ENCODE data around the gene PODXL2.
"Not testable (repeated sequence)": the region's sequence is repeated elsewhere in the genome, so short reads cannot be mapped to it uniquely, and the experiment has no call there.

Gene PODXL2

DNA sequence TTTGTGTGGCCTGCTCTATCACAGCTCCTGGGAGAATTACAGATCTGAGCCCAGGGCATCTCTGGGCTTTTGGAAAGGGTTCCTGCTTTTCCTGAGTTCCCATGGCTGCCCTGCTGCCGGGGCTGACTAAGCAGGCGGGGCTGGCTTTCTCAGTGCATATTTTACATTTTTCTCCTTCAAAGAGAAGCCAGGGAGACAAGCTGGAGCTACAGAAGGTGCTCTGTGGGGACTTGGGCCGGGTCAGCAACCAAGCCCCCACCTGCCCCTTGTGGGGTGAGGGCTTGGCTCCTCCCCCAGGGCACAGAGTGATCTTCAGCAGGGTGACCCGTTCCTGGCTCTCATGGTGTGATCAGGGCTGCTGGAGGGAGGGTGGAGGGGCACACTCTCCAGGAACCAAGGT lies 61.1 kb downstream of the PODXL2 start:
- no peak for DNase-seq (ENCODE audit: low spot score)

DNA sequence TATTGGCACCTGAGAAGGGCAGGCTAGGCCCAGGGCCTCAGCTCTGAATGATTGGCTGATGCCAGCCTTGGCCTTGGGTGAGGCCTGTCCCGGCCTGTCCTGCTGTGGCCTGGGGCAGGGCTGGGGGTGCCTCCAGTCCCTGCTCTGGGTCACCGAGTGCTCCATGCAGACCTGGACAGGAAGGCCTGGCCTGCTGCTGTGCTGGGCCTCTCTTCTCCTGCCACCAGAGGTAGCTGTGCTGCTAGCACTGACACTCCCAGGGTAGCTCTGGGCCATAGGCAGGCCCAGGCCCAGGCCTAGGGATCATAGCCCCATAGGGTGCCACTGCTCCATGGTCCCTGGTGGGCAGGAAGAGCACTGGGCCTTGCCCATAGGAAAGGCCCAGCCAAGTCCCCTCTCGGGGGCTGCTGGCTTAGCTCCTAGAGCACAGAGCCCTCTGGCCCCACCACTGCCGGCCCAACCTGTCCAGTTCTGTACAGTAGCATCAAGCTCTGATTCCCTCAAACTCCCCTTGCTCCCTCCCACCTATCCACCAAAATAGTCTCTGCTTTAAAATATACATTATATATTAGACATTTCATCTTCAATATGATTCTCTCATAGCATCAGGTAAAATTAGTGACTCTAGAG lies 62.0 kb downstream of the PODXL2 start:
- no peak for DNase-seq (ENCODE audit: low spot score)

DNA sequence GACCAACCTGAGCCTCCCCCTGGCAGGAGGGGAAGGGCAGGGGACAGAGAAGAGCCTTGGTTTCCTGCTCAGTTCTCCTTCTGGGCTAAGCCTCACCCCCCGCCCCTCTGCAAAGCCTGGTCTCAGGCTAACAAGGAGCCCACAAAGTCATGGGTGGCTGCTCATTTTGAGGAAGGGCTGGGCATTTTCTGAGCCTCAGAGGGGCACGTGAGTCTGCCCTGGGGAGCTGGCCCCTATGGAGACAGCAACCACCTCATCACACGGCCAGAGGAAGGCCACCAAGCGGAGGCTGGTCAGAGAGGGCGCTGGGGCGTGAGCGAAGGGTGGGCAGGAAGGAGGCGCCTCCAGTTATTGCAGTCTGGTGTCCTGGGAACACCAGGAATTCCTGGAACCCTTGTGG lies 62.5 kb downstream of the PODXL2 start:
- DNase-seq (ENCODE audit: low spot score) = no peak

DNA sequence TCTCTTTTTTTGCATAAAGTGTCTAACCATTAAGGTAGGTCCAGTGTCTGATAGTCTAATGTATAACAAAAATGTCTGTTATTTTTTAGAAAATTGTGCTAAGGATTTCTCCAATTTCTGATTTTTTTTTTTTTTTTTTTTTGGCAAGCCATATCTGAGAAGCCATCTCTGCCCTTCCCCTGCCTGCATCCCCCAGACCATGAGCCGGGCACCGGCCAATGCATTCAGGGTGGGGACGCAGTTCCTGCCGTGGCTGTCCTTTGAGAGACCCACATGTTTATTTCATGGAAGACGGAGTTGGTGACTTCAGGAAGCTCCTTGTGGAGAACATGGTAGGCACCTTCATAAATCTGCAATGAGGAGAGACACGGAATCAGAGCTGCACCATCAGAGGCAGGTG lies 63.0 kb downstream of the PODXL2 start:
- DNase-seq (ENCODE audit: low spot score) = no peak

DNA sequence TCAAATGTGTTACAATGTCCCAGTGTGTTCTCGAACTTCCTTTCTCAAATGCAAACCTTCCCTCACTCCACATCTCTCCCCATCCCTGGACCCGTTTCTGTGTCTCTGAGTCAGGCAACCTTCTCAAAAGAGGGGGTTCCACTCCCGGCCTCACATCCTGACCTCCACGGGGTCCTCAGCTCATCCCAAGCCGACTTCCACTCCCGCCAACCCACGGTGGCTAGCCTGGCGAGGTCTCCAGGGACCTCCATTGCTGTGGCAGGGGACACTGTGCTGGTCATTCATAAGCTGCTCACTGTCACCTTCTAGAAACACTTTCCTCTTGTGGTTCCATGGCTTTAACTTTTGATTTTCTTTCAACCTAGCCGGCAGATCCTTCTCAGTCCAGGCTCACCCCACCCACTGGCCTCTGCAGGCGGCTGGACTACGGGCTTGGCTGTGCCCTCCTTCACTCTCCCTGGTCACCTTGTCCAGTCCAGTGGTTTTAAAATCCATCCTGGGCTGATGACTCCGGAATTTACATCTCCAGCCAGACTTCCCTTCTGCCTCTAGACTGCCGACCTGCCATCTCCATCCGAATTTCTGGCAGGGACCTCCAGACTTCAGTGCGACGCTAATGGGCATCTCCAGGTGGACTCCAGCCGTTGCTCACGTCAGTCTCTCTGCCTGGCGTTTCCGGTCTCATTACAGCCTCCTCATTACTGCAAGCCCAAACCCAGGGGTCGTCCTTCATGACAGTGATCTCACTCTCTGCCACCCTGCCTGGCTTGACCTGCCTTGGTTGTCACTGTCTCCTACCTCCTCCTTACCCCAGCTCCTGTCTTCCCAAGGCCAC lies 63.7 kb downstream of the PODXL2 start:
- no peak for DNase-seq (ENCODE audit: low spot score)

DNA sequence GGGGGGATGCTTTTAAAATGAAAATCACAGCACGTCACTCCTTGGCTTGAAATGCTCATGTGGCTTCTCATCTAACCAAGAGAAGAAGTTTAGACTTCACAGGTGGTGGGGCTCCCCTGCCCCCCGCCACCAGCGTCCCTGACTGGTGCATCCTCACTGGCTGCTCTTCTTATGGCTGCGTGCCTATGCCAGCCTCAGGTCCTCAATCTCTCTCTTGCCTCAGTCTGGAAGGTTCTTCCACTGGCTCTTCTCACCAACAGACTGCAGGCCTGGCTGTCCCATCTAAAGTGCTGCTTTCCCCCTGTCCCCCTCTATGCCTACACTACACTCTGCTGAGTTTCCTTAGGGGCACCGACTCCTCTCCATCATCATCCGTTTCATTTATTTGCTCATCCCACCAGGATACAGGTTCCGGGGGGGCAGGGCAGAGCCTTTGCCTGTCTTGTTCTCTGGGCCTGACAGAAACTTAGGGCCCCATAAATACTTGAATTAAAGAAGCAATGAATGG lies 64.4 kb downstream of the PODXL2 start:
- no peak for DNase-seq (ENCODE audit: low spot score)

DNA sequence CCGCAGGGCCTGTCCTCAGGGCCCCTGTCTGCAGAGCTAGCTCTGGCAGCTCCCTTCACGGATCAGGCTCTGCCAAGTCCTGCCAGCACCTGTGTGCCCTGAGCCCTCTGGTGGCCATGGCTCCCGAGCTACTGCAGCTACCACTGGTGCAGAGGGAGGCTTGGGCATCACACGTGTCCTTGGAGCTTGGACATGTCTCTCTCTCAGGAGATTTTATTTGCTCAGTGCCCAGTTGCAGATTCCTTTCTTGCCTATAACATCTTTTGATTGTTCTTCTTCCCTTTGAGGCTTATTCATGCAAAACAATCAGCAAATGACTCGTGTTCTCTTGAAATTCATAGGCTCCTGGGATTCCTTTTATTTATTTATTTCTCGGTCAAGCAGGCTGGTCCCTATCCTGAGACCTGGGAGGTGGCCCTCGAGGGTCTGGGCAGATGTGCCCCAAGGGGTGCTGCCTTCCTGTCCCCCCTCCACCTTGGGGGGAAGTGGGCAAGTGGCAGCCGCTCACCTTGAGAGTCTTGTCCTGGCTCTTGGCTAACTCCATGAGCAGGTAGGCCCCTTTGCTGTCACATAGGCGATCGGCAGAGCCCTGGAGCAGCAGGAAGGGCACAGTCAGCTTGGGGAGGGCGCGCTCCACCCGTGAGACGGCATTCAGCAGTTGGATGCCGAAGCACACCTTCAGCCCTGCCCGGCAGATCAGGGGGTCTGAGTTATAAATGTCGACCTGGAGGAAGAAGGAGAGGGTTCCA lies 65.7 kb downstream of the PODXL2 start:
- no peak for DNase-seq (ENCODE audit: low spot score)

DNA sequence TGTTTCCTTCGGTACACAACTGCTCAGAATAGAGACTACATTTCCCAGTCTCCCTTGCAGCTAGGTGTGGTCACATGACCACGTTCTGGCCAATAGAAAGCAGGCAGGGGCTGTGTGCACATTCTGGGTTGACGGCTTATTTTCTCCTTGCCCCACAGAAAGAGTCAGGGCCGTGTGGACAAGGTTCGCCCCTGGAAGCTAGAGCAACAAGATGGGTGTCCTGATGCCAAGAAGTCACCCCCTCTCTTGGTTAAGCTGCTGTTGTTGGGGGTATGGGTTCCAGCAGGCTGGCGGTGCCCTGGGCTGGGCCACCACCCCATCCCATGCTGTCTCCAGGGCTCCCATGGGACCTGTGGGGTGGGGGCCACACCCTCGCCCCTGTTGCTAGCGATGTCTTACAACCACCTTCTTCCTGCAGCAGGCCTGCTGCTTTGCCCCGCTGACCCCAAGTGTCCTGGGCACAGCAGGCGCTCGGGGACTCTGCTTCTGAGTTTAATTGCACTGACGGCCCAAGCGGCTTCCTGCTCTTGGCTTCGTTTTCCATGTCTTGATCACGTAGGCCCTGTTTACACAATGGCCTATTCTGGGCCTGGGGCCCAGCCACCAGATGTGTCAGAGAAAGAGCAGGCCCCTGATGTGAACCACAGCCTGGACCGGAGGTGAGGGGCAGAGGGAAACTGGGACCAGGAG lies 68.7 kb downstream of the PODXL2 start:
- DNase-seq (ENCODE audit: low spot score) = peak; percentile 89

DNA sequence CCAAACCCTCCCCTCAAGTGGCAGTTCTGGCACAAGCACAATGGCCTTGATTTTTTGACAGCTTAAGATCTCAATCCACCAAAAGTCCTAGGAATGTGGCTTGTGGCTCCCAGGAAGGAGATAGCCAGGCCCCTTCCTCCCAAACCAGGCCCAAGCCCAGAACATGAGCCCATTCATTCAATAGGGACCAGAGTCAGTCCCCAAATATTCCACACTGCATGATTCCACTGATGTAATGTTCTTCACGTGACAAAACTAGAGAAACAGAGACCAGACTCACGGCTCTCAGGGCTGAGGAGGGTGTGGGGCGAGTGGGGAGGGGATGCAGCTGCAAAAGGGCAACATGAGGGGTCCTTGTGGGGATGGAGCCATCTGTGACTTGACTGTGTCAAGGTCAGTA lies 69.3 kb downstream of the PODXL2 start:
- DNase-seq (ENCODE audit: low spot score) = no peak

DNA sequence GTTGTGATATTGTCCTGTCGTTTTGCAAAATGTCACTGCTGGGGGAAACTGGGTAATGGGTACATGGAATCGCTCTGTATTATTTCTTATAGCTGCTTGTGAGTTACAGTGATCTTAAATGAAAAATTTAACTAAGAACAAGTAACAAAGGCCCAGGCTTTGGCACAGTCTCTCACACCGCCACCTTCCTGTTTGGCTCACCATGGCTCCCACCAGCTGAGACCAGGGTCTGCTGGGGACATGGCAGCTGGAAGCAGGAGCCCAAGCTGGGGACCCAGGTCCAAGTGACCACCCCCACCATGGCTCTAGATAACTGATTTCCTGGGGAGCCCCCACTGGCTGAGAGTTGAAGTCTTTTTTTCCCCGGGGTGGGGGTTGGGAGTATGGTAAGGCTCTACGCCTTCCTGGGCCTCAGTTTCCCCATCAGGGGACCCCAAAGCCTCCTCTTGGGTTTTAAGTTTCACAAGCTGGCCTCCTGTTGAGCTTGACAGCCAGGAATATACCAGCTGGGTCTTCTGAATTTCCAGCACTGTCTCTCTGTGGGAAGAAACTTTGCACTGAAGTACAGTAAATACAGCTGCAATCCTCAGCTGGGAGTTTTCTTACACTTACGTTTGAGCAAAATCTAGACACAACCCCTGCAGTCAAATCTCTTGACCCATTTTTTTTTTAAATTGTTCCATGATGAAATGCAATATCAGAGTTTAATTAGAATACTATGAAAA lies 69.9 kb downstream of the PODXL2 start:
- DNase-seq (ENCODE audit: low spot score) = no peak

DNA sequence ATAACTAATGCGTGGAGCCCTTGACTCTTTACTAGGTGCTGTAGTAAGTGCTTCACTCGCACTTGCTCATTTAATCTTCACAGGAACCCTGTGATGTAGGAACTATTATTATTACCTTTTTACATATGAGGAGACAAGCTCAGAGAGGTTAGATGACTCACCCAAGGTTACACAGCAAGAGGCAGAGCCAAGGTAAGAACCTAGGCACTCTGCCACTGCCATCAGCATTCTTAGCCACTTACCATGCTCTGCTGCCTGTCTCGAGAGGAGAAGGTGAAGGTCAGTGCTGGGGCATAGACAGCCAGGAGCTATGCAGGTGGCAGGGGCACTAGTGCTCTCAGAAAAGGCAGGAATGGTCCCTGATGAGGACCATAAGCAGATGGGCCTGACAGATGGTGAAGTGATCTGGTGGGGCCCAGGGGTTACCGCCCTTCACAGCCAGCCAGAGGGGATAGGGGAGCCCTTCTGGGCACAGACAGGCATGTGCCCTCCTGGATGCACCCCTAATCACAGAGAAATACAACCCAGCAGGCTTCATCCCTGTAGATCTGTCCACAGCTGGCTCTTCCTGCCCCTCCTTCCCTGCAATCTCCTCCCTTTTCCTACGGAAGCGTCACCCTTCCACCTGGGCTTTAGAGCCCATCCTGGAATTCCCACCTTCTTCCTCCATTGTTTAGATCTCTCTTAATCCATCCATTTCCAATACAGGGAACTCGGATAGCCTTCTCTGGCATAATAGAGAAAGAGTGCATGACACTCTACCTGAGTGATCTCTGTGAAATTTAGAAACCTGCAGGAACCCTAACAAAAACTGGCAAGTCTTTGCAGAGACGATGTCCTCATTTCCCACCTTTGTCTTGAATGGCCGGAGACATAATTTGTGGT lies 70.7 kb downstream of the PODXL2 start:
- DNase-seq (ENCODE audit: low spot score) = no peak

DNA sequence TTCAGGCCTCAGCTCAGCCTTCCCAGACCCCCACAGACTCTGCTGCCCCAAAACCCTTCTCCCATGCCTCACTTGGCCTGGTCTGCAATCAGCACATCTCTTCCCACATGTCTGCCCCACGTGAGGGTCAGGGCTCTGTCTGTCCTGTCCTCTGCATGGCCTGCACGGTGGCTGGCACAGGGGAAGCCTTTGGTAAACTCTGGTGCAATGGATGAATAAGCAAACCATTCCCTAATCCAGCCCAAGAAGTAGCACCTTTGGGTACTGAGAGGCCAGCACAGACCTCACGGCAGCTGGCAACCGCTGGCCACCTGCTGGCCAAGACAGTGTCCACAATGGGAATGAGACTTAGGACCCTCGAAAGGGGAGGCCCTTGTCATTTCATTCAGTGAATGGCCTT lies 71.4 kb downstream of the PODXL2 start:
- DNase-seq (ENCODE audit: low spot score) = no peak

DNA sequence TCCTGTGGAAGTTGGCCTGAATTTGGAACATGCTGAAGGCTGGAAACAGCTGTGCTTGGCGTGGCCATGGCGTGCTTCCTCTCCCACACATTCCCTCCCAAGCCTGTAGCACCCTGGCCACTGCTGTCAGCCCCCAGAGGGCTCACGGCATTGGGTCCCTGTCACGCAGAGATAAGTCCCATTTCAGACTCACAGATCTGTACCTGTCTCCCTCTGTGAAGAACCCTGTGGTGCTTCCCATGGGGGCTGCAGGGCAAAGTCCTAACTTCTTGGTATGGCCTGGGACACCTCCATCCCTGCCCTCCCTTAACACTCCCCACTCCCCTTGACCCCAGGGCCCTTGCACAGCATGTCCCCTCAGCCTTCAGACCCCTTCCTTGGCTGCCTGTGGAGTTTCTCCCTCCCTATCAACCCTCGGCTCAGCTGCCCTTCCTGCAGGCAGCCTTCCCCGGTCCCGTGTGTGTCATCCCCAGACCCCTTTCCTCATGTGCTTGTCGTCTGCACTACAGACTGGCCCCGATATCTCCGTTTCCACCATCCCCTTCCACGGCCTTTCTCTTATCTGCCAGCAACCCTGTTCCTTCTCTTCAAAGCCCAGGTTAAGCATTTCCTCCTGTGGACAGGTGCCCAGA lies 72.4 kb downstream of the PODXL2 start:
- DNase-seq (ENCODE audit: low spot score) = no peak

DNA sequence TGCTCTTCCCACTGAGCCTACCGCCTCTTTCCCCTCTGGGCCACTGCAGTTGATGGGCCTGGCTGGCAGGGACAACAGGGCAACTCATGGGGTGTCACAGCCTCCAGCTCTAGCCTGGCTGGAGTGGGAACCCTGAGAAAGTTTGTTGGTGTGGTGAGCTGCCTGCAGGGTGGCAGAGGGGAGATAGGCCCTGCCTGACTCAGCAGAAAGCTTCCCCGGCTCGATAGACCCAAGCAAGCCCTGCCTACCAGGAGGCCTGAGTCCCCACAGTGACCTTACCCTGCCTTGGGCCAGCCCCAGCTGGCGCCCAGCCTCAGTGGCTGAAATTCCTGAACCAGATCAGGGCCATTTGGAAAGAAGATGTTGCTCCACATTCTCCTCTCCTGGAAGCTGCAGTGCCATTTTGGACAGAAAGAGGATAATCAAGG lies 73.2 kb downstream of the PODXL2 start:
- DNase-seq (ENCODE audit: low spot score) = no peak

DNA sequence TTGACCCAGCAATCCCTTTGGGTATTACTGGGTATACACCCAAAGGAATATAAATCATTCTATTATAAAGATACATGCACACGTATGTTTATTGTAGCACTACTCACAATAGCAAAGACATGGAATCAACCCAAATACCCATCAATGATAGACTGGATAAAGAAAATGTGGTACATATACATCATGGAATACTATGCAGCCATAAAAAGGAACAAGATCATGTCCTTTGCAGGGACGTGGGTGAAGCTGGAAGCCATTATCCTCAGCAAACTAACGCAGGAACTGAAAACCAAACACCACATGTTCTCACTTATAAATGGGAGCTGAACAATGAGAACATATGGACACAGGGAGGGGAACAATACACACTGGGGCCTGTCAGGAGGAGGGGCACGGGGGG lies 75.9 kb downstream of the PODXL2 start:
- DNase-seq (ENCODE audit: low spot score) = not testable (repeated sequence)

DNA sequence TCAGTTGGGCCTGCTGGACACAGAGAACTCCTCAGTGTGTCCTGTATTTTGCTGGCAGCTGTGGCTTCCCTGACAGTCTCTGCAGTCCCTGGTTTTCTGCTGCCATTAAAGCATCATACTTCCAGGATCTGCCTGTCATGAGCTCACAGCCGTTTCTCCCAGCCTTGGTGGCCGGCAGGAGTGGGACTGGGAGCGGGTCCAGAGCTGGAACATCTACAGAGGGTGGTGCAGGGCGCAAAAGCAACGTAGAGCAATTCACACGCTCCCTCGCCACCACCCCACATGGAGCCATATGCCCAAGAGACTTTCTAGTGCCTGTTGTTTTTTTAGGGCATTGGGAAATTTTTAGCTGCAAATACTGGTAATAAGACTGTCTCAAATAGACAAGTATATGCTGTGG lies 77.3 kb downstream of the PODXL2 start:
- no peak for DNase-seq (ENCODE audit: low spot score)

DNA sequence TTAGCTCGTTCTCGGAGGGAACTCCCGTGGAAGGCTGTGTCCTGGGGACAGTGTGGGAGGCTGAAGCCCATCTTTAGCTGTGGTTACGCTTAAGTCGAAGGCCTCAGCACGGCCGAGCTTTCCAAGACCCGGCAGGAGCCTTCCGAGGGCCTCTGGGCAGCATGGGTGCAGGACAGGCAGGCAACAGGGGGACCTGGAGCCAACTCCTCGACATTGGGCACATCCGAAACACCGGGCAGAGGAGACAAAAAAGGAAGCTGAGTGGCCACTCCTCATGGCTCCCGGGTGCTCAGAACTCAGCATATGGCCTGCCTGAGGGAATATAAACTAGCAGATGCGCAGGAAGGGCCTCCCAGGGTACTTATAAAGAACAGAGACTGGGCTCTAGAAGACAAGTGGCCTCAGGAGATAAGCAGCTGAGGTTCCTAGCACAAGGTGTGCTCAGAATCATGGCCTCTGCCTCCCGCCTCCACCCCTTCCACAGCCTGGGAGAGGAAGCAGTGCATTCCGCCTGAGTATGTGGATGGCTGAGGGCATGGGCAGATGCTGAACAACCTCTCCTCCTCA lies 77.9 kb downstream of the PODXL2 start:
- no peak for DNase-seq (ENCODE audit: low spot score)

DNA sequence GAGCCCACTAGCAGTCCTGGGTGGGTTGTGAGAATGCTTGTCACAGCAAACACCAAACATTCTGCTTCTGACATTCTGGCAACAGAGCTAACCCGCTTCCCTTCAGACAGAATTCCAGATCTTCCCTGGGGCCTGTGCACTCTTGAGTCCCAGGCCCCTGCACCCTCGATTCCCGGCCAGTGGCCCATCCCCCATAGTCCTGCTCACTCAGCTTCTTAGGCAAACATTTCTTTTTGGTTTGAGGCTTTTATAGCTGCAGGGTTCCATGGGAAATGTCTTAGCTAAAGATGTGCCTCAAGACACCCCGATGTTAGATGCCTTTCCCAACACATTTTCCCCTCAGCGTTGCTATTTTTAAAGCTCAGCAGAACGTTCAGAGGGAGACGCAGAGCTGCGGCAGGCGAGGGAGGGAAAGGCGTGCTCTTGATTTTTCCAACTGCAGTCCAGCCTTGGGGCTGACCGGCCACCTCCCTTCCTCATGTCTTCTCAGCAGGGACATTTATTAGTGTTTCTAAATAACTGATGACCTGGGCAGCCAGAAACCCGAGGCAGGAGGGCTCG lies 78.9 kb downstream of the PODXL2 start:
- DNase-seq (ENCODE audit: low spot score) = peak; percentile 61

DNA sequence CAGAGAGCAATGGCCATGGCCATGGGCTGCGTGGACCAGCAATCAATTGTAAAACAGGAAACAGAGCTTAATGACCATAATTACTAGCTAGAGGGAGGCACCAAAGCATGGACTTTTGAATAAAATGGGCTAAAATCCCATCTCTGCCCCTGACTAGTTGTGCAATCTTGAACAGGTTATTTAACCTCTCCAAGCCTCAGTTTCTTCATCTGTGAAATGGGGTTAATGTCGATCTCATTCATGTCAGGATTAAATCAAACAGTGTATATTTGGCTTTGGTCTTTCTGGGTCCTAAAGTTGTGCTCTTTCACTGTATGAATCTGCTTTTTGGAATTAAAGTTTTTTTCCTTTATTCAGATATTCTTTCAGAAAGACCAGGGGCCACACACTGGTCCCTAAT lies 79.9 kb downstream of the PODXL2 start:
- no peak for DNase-seq (ENCODE audit: low spot score)
